NCI-H446 (cell line): Measurements from ENCODE around the gene CLSTN2.

Experiments used
- DNase-seq, 2 experiments: peaks; one replicate each; lab custom pipeline; 2025; lab: John Stamatoyannopoulos, UW

Gene CLSTN2

GRCh38 chr3:140093742-140094141, 158.8 kb downstream of the CLSTN2 start:
- DNase-seq = peak; percentile 93 to 98

- DNase-seq = no peak
Observed at GRCh38 chr3:140094487-140094886, 159.5 kb downstream of the CLSTN2 start.

GRCh38 chr3:140096037-140096436, 161.1 kb downstream of the CLSTN2 start:
- no peak for DNase-seq

GRCh38 chr3:140097874-140098635, 163.1 kb downstream of the CLSTN2 start:
- peak; percentile 81 to 82 for DNase-seq

- peak in 1 of 2 experiments; percentile 13 for DNase-seq
Observed at GRCh38 chr3:140100479-140100878, 165.5 kb downstream of the CLSTN2 start.

- no peak for DNase-seq
Observed at GRCh38 chr3:140103166-140103565, 168.2 kb downstream of the CLSTN2 start.

- no peak for DNase-seq
Observed at GRCh38 chr3:140103986-140104645, 169.1 kb downstream of the CLSTN2 start.

- no peak for DNase-seq
Observed at GRCh38 chr3:140113996-140114788, 179.2 kb downstream of the CLSTN2 start.

- DNase-seq = no peak
Observed at GRCh38 chr3:140114789-140115080, 179.8 kb downstream of the CLSTN2 start.

GRCh38 chr3:140117096-140117526, 182.1 kb downstream of the CLSTN2 start:
- no peak for DNase-seq

GRCh38 chr3:140122183-140122582, 187.2 kb downstream of the CLSTN2 start:
- DNase-seq = no peak

GRCh38 chr3:140128217-140128616, 193.2 kb downstream of the CLSTN2 start:
- DNase-seq = no peak

GRCh38 chr3:140128631-140129030, 193.6 kb downstream of the CLSTN2 start:
- DNase-seq = peak in 1 of 2 experiments; percentile 20

GRCh38 chr3:140129768-140130284, 194.8 kb downstream of the CLSTN2 start:
- no peak for DNase-seq

GRCh38 chr3:140131895-140132294, 196.9 kb downstream of the CLSTN2 start:
- DNase-seq = no peak

GRCh38 chr3:140134231-140134965, 199.4 kb downstream of the CLSTN2 start:
- peak; percentile 28 to 33 for DNase-seq

GRCh38 chr3:140135461-140135860, 200.5 kb downstream of the CLSTN2 start:
- no peak for DNase-seq

GRCh38 chr3:140143367-140144069, 208.5 kb downstream of the CLSTN2 start:
- no peak for DNase-seq

GRCh38 chr3:140145528-140145927, 210.5 kb downstream of the CLSTN2 start:
- peak; percentile 88 to 97 for DNase-seq

- peak in 1 of 2 experiments; percentile 71 for DNase-seq
Observed at GRCh38 chr3:140146668-140147067, 211.7 kb downstream of the CLSTN2 start.

- DNase-seq = no peak
Observed at GRCh38 chr3:140147965-140148490, 213.0 kb downstream of the CLSTN2 start.
